Measurements from ENCODE around the gene QSOX2. TPM values are rescaled to one million over a fixed set of nuclear protein-coding genes. Genes with fewer than 3 reads are reported as not detected.

The QSOX2 gene
- total RNA-seq, 1 donor from 2014 or later = 14.0 TPM

DNA sequence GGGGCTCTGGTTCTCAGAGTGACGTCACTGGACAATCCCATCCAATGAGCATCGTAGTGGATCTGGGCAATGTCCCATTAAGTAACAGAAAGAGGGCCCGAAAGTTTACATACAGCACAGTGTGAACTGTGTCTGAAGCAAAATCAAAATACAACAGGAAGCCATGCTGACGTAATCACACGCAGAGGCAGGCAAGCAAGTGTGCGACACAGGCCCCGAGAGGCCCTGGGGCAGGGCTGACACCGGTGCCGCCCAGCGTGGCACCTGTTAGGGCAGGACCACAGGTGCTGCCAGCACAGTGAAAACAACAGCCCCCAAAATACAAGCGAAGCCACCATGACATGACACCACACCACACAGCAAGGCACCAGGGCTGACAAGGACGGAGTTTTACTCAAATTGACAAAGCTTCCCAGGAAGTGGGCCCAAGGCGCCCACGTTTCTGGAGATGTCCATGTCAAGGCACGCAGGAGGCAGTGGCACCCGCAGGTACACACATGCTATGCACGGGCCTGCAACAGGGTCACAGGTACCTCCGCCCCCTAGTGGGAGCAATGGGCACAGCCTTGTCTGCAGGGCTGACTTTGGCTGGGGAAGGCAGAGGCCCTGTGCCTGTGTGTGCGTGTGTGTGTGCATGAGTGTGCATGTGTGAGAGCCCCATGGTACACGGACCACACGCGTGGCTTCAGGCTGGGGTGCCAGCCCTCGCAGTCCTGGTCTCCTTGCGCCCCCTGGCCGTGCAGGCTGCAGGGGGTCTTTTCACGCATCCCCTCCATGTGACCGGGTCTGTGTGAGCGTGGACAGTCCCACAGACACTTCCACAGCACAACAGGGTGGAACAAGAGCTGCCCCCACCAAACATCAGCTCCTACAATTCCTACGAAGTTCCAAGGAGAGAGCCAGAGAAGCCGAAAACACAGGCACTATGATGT, 19.6 kb downstream of the QSOX2 start:
- peaks cover 7% of the 10 kb centered on the region for H3K36me3 Mint-ChIP-seq (ENCODE audit: low read depth, unreplicated experiment)
- TF ChIP-seq, protein P1, sequence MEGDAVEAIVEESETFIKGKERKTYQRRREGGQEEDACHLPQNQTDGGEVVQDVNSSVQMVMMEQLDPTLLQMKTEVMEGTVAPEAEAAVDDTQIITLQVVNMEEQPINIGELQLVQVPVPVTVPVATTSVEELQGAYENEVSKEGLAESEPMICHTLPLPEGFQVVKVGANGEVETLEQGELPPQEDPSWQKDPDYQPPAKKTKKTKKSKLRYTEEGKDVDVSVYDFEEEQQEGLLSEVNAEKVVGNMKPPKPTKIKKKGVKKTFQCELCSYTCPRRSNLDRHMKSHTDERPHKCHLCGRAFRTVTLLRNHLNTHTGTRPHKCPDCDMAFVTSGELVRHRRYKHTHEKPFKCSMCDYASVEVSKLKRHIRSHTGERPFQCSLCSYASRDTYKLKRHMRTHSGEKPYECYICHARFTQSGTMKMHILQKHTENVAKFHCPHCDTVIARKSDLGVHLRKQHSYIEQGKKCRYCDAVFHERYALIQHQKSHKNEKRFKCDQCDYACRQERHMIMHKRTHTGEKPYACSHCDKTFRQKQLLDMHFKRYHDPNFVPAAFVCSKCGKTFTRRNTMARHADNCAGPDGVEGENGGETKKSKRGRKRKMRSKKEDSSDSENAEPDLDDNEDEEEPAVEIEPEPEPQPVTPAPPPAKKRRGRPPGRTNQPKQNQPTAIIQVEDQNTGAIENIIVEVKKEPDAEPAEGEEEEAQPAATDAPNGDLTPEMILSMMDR (IDR thresholded peaks at IDR 0.05; ENCODE audit: unreplicated experiment) = peak; percentile 88
- peak; percentile 73 for DNase-seq (ENCODE audit: low spot score)
- H3K9me3 Mint-ChIP-seq (ENCODE audit: unreplicated experiment) = no peaks in the 10 kb centered on the region
- H3K4me3 Mint-ChIP-seq (ENCODE audit: unreplicated experiment) = peak overlapping the region; percentile 34
- no peak overlapping the region for H3K27ac Mint-ChIP-seq (ENCODE audit: unreplicated experiment)
- peaks cover 11% of the 10 kb centered on the region for H3K4me1 Mint-ChIP-seq (ENCODE audit: unreplicated experiment)
- H3K27me3 Mint-ChIP-seq (ENCODE audit: unreplicated experiment) = peaks cover 3% of the 10 kb centered on the region

DNA sequence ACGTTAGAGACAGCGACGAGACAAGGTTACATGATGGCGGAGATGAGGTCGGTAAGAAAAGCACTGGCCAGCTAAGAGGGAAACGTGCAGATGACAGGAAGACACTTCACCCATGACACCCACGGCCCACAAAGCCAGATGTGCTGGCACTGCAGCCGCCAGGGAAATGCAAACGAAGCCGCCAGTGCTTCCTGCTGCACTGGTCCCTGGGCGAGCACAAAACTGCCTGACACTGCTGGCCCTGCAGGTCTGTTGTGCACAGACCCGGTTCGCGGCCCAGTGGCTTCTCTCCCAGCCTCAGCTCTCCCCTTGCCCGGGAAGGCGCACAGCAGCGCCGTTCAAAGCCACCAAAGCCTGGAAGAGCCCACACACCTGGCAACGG, 20.3 kb downstream of the QSOX2 start:
- peaks cover 8% of the 10 kb centered on the region for H3K4me1 Mint-ChIP-seq (ENCODE audit: unreplicated experiment)
- DNase-seq (ENCODE audit: low spot score) = no peak
- H3K9me3 Mint-ChIP-seq (ENCODE audit: unreplicated experiment) = no peaks in the 10 kb centered on the region
- no peak overlapping the region for H3K27ac Mint-ChIP-seq (ENCODE audit: unreplicated experiment)
- TF ChIP-seq, protein P1 (IDR thresholded peaks at IDR 0.05; ENCODE audit: unreplicated experiment) = no peak
- H3K36me3 Mint-ChIP-seq (ENCODE audit: low read depth, unreplicated experiment) = peaks cover 7% of the 10 kb centered on the region
- no peak overlapping the region for H3K4me3 Mint-ChIP-seq (ENCODE audit: unreplicated experiment)
- H3K27me3 Mint-ChIP-seq (ENCODE audit: unreplicated experiment) = peaks cover 5% of the 10 kb centered on the region

DNA sequence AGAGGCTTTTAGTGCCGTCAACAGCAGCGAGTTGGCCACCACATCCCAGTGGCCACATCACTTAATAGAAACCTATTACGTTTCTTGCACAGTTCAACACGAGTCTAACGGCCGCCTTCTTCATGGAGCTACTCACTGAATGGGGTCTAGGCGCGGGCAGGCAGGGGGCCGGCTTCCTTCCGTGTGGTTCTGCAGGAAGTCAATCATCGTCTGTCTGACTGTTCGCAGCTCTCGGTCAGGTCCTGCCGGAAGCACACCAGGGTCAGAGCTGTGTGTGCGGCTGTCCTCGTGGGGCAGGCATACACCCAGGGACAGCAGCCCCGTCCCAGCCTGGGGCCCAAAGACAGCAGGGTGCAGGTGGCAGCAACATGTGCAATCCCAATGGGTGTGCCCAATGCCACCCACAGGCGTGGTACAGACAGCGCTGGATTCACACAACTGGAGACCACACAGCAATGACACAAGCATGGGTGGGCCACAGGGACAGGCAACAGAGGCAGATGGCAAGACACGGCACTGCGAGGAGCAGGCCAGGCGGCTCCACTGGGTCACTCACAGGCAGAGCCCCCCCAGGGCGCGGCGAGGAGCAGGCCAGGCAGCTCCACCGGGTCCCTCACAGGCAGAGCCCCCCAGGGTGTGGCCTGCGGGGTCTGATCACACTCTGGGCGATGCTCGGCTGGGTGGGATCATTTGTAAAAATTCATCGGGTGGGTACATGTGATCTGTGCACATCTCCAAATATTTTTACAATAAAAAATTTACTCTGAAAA, 21.6 kb downstream of the QSOX2 start:
- TF ChIP-seq, protein P1 (IDR thresholded peaks at IDR 0.05; ENCODE audit: unreplicated experiment) = no peak
- Mint-ChIP-seq H3K9me3 (ENCODE audit: unreplicated experiment) (no peaks in the 10 kb centered on the region), H3K27me3 (ENCODE audit: unreplicated experiment) (peaks cover 4% of the 10 kb centered on the region), H3K4me1 (ENCODE audit: unreplicated experiment) (peaks cover 8% of the 10 kb centered on the region), H3K36me3 (ENCODE audit: low read depth, unreplicated experiment) (peaks cover 7% of the 10 kb centered on the region), H3K27ac (ENCODE audit: unreplicated experiment) (no peak overlapping the region), H3K4me3 (ENCODE audit: unreplicated experiment) (peak overlapping the region; percentile 6)
- DNase-seq (ENCODE audit: low spot score) = no peak

DNA sequence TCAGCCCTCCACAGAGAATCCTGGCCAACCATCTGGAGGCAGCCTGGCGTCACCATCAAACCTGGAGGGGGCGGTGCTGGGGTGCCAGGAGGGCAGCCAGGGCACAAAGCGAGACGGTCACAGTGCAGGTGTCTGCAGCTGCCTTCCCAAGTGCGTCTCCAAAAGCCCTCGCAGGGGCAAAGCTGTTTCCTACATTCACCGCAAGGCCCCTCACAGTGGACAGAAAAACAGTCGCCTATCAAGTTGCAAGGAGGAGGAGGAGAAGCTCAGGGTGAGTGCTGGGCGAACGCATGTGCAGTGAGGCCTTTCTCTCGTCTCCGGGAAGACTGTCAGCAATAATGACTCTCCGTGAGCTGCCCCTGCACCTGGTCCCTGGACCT, 22.7 kb downstream of the QSOX2 start:
- TF ChIP-seq, protein P1 (IDR thresholded peaks at IDR 0.05; ENCODE audit: unreplicated experiment) = no peak
- H3K4me1 Mint-ChIP-seq (ENCODE audit: unreplicated experiment) = peaks cover 8% of the 10 kb centered on the region
- H3K27ac Mint-ChIP-seq (ENCODE audit: unreplicated experiment) = no peak overlapping the region
- H3K27me3 Mint-ChIP-seq (ENCODE audit: unreplicated experiment) = peaks cover 4% of the 10 kb centered on the region
- H3K9me3 Mint-ChIP-seq (ENCODE audit: unreplicated experiment) = no peaks in the 10 kb centered on the region
- H3K4me3 Mint-ChIP-seq (ENCODE audit: unreplicated experiment) = peak overlapping the region; percentile 6
- DNase-seq (ENCODE audit: low spot score) = no peak
- peaks cover 7% of the 10 kb centered on the region for H3K36me3 Mint-ChIP-seq (ENCODE audit: low read depth, unreplicated experiment)
